Hepatocyte (in vitro differentiated cells): ENCODE data around the gene MUL1.

Experiments
- EZH2phosphoT487 ChIP-seq: fragments of 200-600 bp; sonication (generic); IDR thresholded peaks from one replicate; pipeline ENCODE4 v1.6.1; 2018; ENCODE audit warnings: antibody characterized with exemption, mild to moderate bottlenecking, low read depth, moderate library complexity; ENCODE audit not compliant: unreplicated experiment, severe bottlenecking
- TF ChIP-seq, protein P1 (sequence below): fragments of 200-600 bp; sonication (generic); IDR thresholded peaks from 2 replicates; pipeline ENCODE4 v1.5.1; 2016; ENCODE audit warnings: antibody characterized with exemption, mild to moderate bottlenecking; ENCODE audit not compliant: poor library complexity

DNA sequence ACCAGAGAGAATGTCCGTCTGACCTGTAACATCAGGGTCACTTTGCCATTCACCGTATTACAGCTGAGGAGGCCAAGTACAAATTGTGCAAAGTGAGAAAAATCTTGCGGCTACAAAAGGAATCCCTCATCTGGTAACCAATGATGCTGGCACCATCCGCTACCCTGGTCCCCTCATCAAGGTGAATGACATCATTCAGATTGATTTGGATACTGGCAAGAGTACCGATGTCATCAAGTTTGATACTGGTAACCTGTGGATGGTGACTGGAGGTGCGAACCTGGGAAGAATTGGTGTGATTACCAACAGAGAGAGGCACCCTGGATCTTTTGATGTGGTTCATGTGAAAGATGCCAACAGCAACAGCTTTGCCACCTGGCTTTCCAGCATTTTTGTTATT is 18.3 kb upstream of the MUL1 start:
- TF ChIP-seq, protein P1, sequence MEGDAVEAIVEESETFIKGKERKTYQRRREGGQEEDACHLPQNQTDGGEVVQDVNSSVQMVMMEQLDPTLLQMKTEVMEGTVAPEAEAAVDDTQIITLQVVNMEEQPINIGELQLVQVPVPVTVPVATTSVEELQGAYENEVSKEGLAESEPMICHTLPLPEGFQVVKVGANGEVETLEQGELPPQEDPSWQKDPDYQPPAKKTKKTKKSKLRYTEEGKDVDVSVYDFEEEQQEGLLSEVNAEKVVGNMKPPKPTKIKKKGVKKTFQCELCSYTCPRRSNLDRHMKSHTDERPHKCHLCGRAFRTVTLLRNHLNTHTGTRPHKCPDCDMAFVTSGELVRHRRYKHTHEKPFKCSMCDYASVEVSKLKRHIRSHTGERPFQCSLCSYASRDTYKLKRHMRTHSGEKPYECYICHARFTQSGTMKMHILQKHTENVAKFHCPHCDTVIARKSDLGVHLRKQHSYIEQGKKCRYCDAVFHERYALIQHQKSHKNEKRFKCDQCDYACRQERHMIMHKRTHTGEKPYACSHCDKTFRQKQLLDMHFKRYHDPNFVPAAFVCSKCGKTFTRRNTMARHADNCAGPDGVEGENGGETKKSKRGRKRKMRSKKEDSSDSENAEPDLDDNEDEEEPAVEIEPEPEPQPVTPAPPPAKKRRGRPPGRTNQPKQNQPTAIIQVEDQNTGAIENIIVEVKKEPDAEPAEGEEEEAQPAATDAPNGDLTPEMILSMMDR: no peak
- no peak for TF ChIP-seq EZH2phosphoT487
